Retina (tissue), 1 donor: Measurements from ENCODE around the gene MATCAP1.

ENCODE experiments used
- DNase-seq: peaks from one replicate; pipeline ENCODE4 v3.0.0-alpha.2; 2016

The MATCAP1 gene

GRCh38 chr16:67183627-67184452 lies at the start of gene MATCAP1:
Gene MATCAP1 (minus strand): TSS chr16:67183963. CDS start chr16:67180610, 3,353 bp downstream.
- DNase-seq = peak; percentile 100

- DNase-seq = no peak
These were observed 47.3 kb upstream of the MATCAP1 start for GRCh38 chr16:67230809-67231660.

- no peak for DNase-seq
These were observed 46.4 kb upstream of the MATCAP1 start for GRCh38 chr16:67229906-67230808.

GRCh38 chr16:67228905-67229304 lies 45.1 kb upstream of the MATCAP1 start:
- DNase-seq = no peak

GRCh38 chr16:67228034-67228785 lies 44.4 kb upstream of the MATCAP1 start:
- no peak for DNase-seq

- no peak for DNase-seq
These were observed 43.8 kb upstream of the MATCAP1 start for GRCh38 chr16:67227567-67227921.

GRCh38 chr16:67226804-67227566 lies 43.2 kb upstream of the MATCAP1 start, which contains the start of gene TMEM208:
Gene TMEM208 (plus strand): TSS chr16:67227130. CDS start chr16:67227219, 89 bp downstream.
- peak; percentile 99 for DNase-seq

GRCh38 chr16:67226295-67226803 lies 42.6 kb upstream of the MATCAP1 start:
- no peak for DNase-seq

GRCh38 chr16:67223992-67224391 lies 40.2 kb upstream of the MATCAP1 start:
- DNase-seq = no peak

- DNase-seq = no peak
These were observed 33.1 kb upstream of the MATCAP1 start for GRCh38 chr16:67216612-67217490.

GRCh38 chr16:67215706-67216105 lies 31.9 kb upstream of the MATCAP1 start:
- no peak for DNase-seq

GRCh38 chr16:67213197-67214019 lies 29.6 kb upstream of the MATCAP1 start:
- no peak for DNase-seq

- DNase-seq = no peak
These were observed 29.0 kb upstream of the MATCAP1 start for GRCh38 chr16:67212766-67213165.

GRCh38 chr16:67211674-67212073 lies 27.9 kb upstream of the MATCAP1 start:
- DNase-seq = no peak

GRCh38 chr16:67210069-67210937 lies 26.5 kb upstream of the MATCAP1 start:
- no peak for DNase-seq

GRCh38 chr16:67209565-67209964 lies 25.8 kb upstream of the MATCAP1 start:
- no peak for DNase-seq

GRCh38 chr16:67208154-67208896 lies 24.6 kb upstream of the MATCAP1 start:
- DNase-seq = no peak
